ENCODE data around the gene RPH3AL. TPM values are rescaled to one million over a fixed set of nuclear protein-coding genes. Genes with fewer than 3 reads are reported as not detected.

Gene RPH3AL
- polyA plus RNA-seq, 4 donors: 10.5 to 18.8 (median 12.0) TPM

GRCh38 chr17:231191-231965 lies 121.2 kb downstream of the RPH3AL start:
- Histone ChIP-seq H3K27ac (ENCODE audit: low read depth in 1 of 3, low read length in 2 of 3) (no peak overlapping the region), H3K4me3 (ENCODE audit: low read depth in 1 of 3, low read length in 3 of 3) (no peak overlapping the region), H3K9me3 (ENCODE audit: control insufficient read depth in 2 of 2, insufficient read depth in 1 of 2, low read depth in 1 of 2, low read length in 1 of 2) (peaks cover 0 to 3% of the 10 kb centered on the region in 2 donors), H3K36me3 (ENCODE audit: control insufficient read depth in 3 of 3, insufficient read depth in 2 of 3, low read depth in 1 of 3, low read length in 3 of 3) (peaks cover 0 to 6% (median 0%) of the 10 kb centered on the region in 3 donors), H3K4me1 (ENCODE audit: control insufficient read depth in 3 of 3, insufficient read depth in 2 of 3, low read depth in 1 of 3, low read length in 2 of 3) (no peaks in the 10 kb centered on the region), H3K27me3 (ENCODE audit: control insufficient read depth in 3 of 3, insufficient read depth in 3 of 3, low read length in 3 of 3) (no peaks in the 10 kb centered on the region)
- DNase-seq (no peak), FAIRE-seq (no peak)
- WGBS, 3 donors: 82 to 84% (median 83%) methylated on average over 16 of the region's 16 CpGs

- Histone ChIP-seq H3K9me3 (ENCODE audit: control insufficient read depth in 2 of 2, insufficient read depth in 1 of 2, low read depth in 1 of 2, low read length in 1 of 2) (no peaks in the 10 kb centered on the region), H3K4me1 (ENCODE audit: control insufficient read depth in 3 of 3, insufficient read depth in 2 of 3, low read depth in 1 of 3, low read length in 2 of 3) (no peaks in the 10 kb centered on the region), H3K4me3 (ENCODE audit: low read depth in 1 of 3, low read length in 3 of 3) (no peak overlapping the region), H3K36me3 (ENCODE audit: control insufficient read depth in 3 of 3, insufficient read depth in 2 of 3, low read depth in 1 of 3, low read length in 3 of 3) (peaks cover 0 to 2% (median 0%) of the 10 kb centered on the region in 3 donors), H3K27me3 (ENCODE audit: control insufficient read depth in 3 of 3, insufficient read depth in 3 of 3, low read length in 3 of 3) (no peaks in the 10 kb centered on the region), H3K27ac (ENCODE audit: low read depth in 1 of 3, low read length in 2 of 3) (no peak overlapping the region)
- WGBS, 3 donors: 87 to 90% (median 89%) methylated on average over 7 of the region's 7 CpGs
- no peak for FAIRE-seq
- DNase-seq: no peak
These were observed 122.2 kb downstream of the RPH3AL start for GRCh38 chr17:230395-230770.

- no peak for DNase-seq
- Histone ChIP-seq H3K27me3 (ENCODE audit: control insufficient read depth in 3 of 3, insufficient read depth in 3 of 3, low read length in 3 of 3) (no peaks in the 10 kb centered on the region), H3K4me1 (ENCODE audit: control insufficient read depth in 3 of 3, insufficient read depth in 2 of 3, low read depth in 1 of 3, low read length in 2 of 3) (no peaks in the 10 kb centered on the region), H3K27ac (ENCODE audit: low read depth in 1 of 3, low read length in 2 of 3) (no peak overlapping the region), H3K4me3 (ENCODE audit: low read depth in 1 of 3, low read length in 3 of 3) (no peak overlapping the region), H3K9me3 (ENCODE audit: control insufficient read depth in 2 of 2, insufficient read depth in 1 of 2, low read depth in 1 of 2, low read length in 1 of 2) (no peaks in the 10 kb centered on the region), H3K36me3 (ENCODE audit: control insufficient read depth in 3 of 3, insufficient read depth in 2 of 3, low read depth in 1 of 3, low read length in 3 of 3) (peaks cover 0 to 2% (median 0%) of the 10 kb centered on the region in 3 donors)
- 87 to 93% (median 90%) methylated on average over 15 of the region's 15 CpGs for WGBS, 3 donors
- no peak for FAIRE-seq
These were observed 122.8 kb downstream of the RPH3AL start for GRCh38 chr17:229709-230394.

- Histone ChIP-seq H3K4me3 (ENCODE audit: low read depth in 1 of 3, low read length in 3 of 3) (no peak overlapping the region), H3K27me3 (ENCODE audit: control insufficient read depth in 3 of 3, insufficient read depth in 3 of 3, low read length in 3 of 3) (no peaks in the 10 kb centered on the region), H3K4me1 (ENCODE audit: control insufficient read depth in 3 of 3, insufficient read depth in 2 of 3, low read depth in 1 of 3, low read length in 2 of 3) (no peaks in the 10 kb centered on the region), H3K36me3 (ENCODE audit: control insufficient read depth in 3 of 3, insufficient read depth in 2 of 3, low read depth in 1 of 3, low read length in 3 of 3) (peaks cover 0 to 2% (median 0%) of the 10 kb centered on the region in 3 donors), H3K27ac (ENCODE audit: low read depth in 1 of 3, low read length in 2 of 3) (no peak overlapping the region), H3K9me3 (ENCODE audit: control insufficient read depth in 2 of 2, insufficient read depth in 1 of 2, low read depth in 1 of 2, low read length in 1 of 2) (no peaks in the 10 kb centered on the region)
- FAIRE-seq (no peak), DNase-seq (no peak)
- 68 to 89% (median 88%) methylated on average over 8 of the region's 8 CpGs for WGBS, 3 donors
These were observed 123.5 kb downstream of the RPH3AL start for GRCh38 chr17:228951-229708.

GRCh38 chr17:227946-228615 lies 124.5 kb downstream of the RPH3AL start:
- no peak for DNase-seq
- no peak overlapping the region for H3K27ac ChIP-seq (ENCODE audit: low read depth in 1 of 3, low read length in 2 of 3)
- H3K27me3 ChIP-seq (ENCODE audit: control insufficient read depth in 3 of 3, insufficient read depth in 3 of 3, low read length in 3 of 3): no peaks in the 10 kb centered on the region
- H3K9me3 ChIP-seq (ENCODE audit: control insufficient read depth in 2 of 2, insufficient read depth in 1 of 2, low read depth in 1 of 2, low read length in 1 of 2): no peaks in the 10 kb centered on the region
- peaks cover 0 to 2% (median 0%) of the 10 kb centered on the region in 3 donors for H3K36me3 ChIP-seq (ENCODE audit: control insufficient read depth in 3 of 3, insufficient read depth in 2 of 3, low read depth in 1 of 3, low read length in 3 of 3)
- 85 to 90% (median 89%) methylated on average over 19 of the region's 19 CpGs for WGBS, 3 donors
- H3K4me3 ChIP-seq (ENCODE audit: low read depth in 1 of 3, low read length in 3 of 3): no peak overlapping the region
- no peak for FAIRE-seq
- no peaks in the 10 kb centered on the region for H3K4me1 ChIP-seq (ENCODE audit: control insufficient read depth in 3 of 3, insufficient read depth in 2 of 3, low read depth in 1 of 3, low read length in 2 of 3)

GRCh38 chr17:227078-227945 lies 125.3 kb downstream of the RPH3AL start:
- Histone ChIP-seq H3K4me1 (ENCODE audit: control insufficient read depth in 3 of 3, insufficient read depth in 2 of 3, low read depth in 1 of 3, low read length in 2 of 3) (no peaks in the 10 kb centered on the region), H3K4me3 (ENCODE audit: low read depth in 1 of 3, low read length in 3 of 3) (no peak overlapping the region), H3K36me3 (ENCODE audit: control insufficient read depth in 3 of 3, insufficient read depth in 2 of 3, low read depth in 1 of 3, low read length in 3 of 3) (no peaks in the 10 kb centered on the region), H3K9me3 (ENCODE audit: control insufficient read depth in 2 of 2, insufficient read depth in 1 of 2, low read depth in 1 of 2, low read length in 1 of 2) (no peaks in the 10 kb centered on the region), H3K27me3 (ENCODE audit: control insufficient read depth in 3 of 3, insufficient read depth in 3 of 3, low read length in 3 of 3) (no peaks in the 10 kb centered on the region), H3K27ac (ENCODE audit: low read depth in 1 of 3, low read length in 2 of 3) (no peak overlapping the region)
- WGBS, 3 donors: 68 to 84% (median 76%) methylated on average over 15 of the region's 15 CpGs
- DNase-seq (no peak), FAIRE-seq (no peak)

- H3K9me3 ChIP-seq (ENCODE audit: control insufficient read depth in 2 of 2, insufficient read depth in 1 of 2, low read depth in 1 of 2, low read length in 1 of 2): no peaks in the 10 kb centered on the region
- no peak overlapping the region for H3K4me3 ChIP-seq (ENCODE audit: low read depth in 1 of 3, low read length in 3 of 3)
- H3K4me1 ChIP-seq (ENCODE audit: control insufficient read depth in 3 of 3, insufficient read depth in 2 of 3, low read depth in 1 of 3, low read length in 2 of 3): no peaks in the 10 kb centered on the region
- 83 to 89% (median 85%) methylated on average over 22 to 24 of the region's 24 CpGs for WGBS, 3 donors
- DNase-seq (no peak), FAIRE-seq (no peak)
- H3K27ac ChIP-seq (ENCODE audit: low read depth in 1 of 3, low read length in 2 of 3): no peak overlapping the region
- no peaks in the 10 kb centered on the region for H3K36me3 ChIP-seq (ENCODE audit: control insufficient read depth in 3 of 3, insufficient read depth in 2 of 3, low read depth in 1 of 3, low read length in 3 of 3)
- H3K27me3 ChIP-seq (ENCODE audit: control insufficient read depth in 3 of 3, insufficient read depth in 3 of 3, low read length in 3 of 3): no peaks in the 10 kb centered on the region
These were observed 126.2 kb downstream of the RPH3AL start for GRCh38 chr17:226108-227077.
